Measurements from ENCODE around the gene POLD2. TPM values are rescaled to one million over a fixed set of nuclear protein-coding genes. Genes with fewer than 3 reads are reported as not detected.

Gene POLD2
- total and polyA plus RNA-seq, 2 of the 8 experiments (the other 6 are each of a cell fraction or from before 2014, with no cell fraction given) = 148 to 214 TPM

GRCh38 chr7:44114586-44115310, 8.6 kb downstream of the POLD2 start:
- H2BK5ac ChIP-seq (ENCODE audit: low read depth, low read length) = no peak overlapping the region
- peaks cover 0 to 4% of the 10 kb centered on the region in 2 experiments; a peak in 2 of 4 replicates for H3K79me2 ChIP-seq (ENCODE audit: control insufficient read depth in 1 of 2, insufficient read depth in 2 of 2, low read length in 2 of 2)
- 93% methylated on average over 12 of the region's 12 CpGs; no CpG with 5 or more reads in 1 of the 2 experiments for WGBS, 2 experiments (ENCODE audit: extremely low coverage in 1 of 2, insufficient coverage in 1 of 2, insufficient read length in 1 of 2, insufficient replicate concordance in 2 of 2, low coverage in 1 of 2, low lambda C conversion rate in 2 of 2, missing lambda C conversion rate in 1 of 2)
- no peak overlapping the region for H3K27ac ChIP-seq (ENCODE audit: low read depth, low read length)
- no peaks in the 10 kb centered on the region for H3K27me3 ChIP-seq (replicated peaks in 1 of 4; ENCODE audit: control insufficient read depth in 3 of 4, extremely low read depth in 1 of 4, insufficient read depth in 3 of 4, low read length in 3 of 4)
- no peak overlapping the region for H2BK15ac ChIP-seq (ENCODE audit: low read length)
- H3K4me3 ChIP-seq (ENCODE audit: extremely low read depth in 1 of 4, insufficient read depth in 2 of 4, low read depth in 3 of 4, low read length in 4 of 4) = no peak overlapping the region
- H3K4ac ChIP-seq (replicated peaks; ENCODE audit: insufficient read length, low read depth, low read length) = no peak overlapping the region
- peaks cover 14 to 49% (median 29%) of the 10 kb centered on the region in 4 experiments; a peak in 6 of 8 replicates for H3K36me3 ChIP-seq (ENCODE audit: control insufficient read depth in 2 of 4, insufficient read depth in 4 of 4, low read length in 3 of 4)
- no peak overlapping the region for H3K23ac ChIP-seq (ENCODE audit: insufficient read length)
- H3K4me1 ChIP-seq (replicated peaks in 1 of 4; ENCODE audit: control insufficient read depth in 3 of 4, insufficient read depth in 4 of 4, low read length in 3 of 4) = peaks cover 0 to 2% (median 0%) of the 10 kb centered on the region in 4 experiments; a peak in 1 of 7 replicates
- ChIA-PET POLR2A (ENCODE audit: partially characterized antibody) (interaction anchor here (0.8 to 3.4 kb wide), 12 partner anchors 8 to 67 kb away, joined by 3 to 13 read pairs (median 3); partner anchors contain the start of genes AEBP1 and POLD2), CTCF (ENCODE audit: partially characterized antibody) (interaction anchor here (0.7 to 1.8 kb wide), 6 partner anchors 8 to 82 kb away, joined by 3 to 5 read pairs (median 4); partner anchors contain the start of gene POLD2)
- peaks cover 4% of the 10 kb centered on the region; the same call in 1 of the 2 replicates for H3K79me1 ChIP-seq (ENCODE audit: low read depth, low read length)
- no peak overlapping the region for H4K8ac ChIP-seq (ENCODE audit: extremely low read depth, insufficient read depth, low read length)
- no peak overlapping the region for H3K14ac ChIP-seq (ENCODE audit: insufficient read length)
- H2AFZ ChIP-seq (ENCODE audit: low read length) = no peak overlapping the region
- H4K5ac ChIP-seq (ENCODE audit: insufficient read length, low read depth, low read length) = no peak overlapping the region
- H3K9me3 ChIP-seq (ENCODE audit: insufficient read depth in 2 of 2, low read depth in 1 of 2, low read length in 1 of 2) = no peaks in the 10 kb centered on the region
- H3K9ac ChIP-seq (replicated peaks in 1 of 4; ENCODE audit: extremely low read depth in 1 of 4, low read depth in 3 of 4, low read length in 3 of 4) = no peak overlapping the region
- H2BK20ac ChIP-seq (ENCODE audit: low read length) = no peak overlapping the region
- FAIRE-seq (no peak), DNase-seq (ENCODE audit: low read depth in 1 of 2, low spot score in 2 of 2) (no peak)
- H3K4me2 ChIP-seq (ENCODE audit: insufficient read depth in 1 of 2, low read depth in 2 of 2, low read length in 2 of 2) = no peak overlapping the region
- TF ChIP-seq SP2 (IDR thresholded peaks at IDR 0.05; ENCODE audit: low read length) (no peak), RFX5 (IDR thresholded peaks at IDR 0.05; ENCODE audit: borderline replicate concordance, low read depth, low read length) (no peak), CBX5 (IDR thresholded peaks at IDR 0.05; ENCODE audit: low read depth, low read length) (no peak), POLR2AphosphoS5 (IDR thresholded peaks at IDR 0.05; ENCODE audit: low read depth, low read length) (0 out of 2 replicates have a peak, but pooled peaks have one; percentile 9), POLR2A (IDR thresholded peaks at IDR 0.05; ENCODE audit: control extremely low read depth in 1 of 2, low read depth in 2 of 2, low read length in 2 of 2) (0 out of 3 replicates have a peak, but pooled peaks of 1 of the 2 experiments have one; percentile 9), RBBP5 (IDR thresholded peaks at IDR 0.05; ENCODE audit: borderline replicate concordance, low read depth, low read length) (no peak), BACH1 (IDR thresholded peaks at IDR 0.05; ENCODE audit: low read length) (no peak), JUND (IDR thresholded peaks at IDR 0.05; ENCODE audit: low read length) (no peak)
- no peak overlapping the region for H3K18ac ChIP-seq (ENCODE audit: extremely low read depth, low read length)
- H2AK5ac ChIP-seq (ENCODE audit: low read depth, low read length) = no peak overlapping the region
- no peak overlapping the region for H3K56ac ChIP-seq (replicated peaks; ENCODE audit: insufficient read length, low read depth, low read length)
- no peak overlapping the region for H2BK12ac ChIP-seq (ENCODE audit: low read depth, low read length)
- H3K23me2 ChIP-seq (ENCODE audit: low read depth, low read length) = no peaks in the 10 kb centered on the region
- no peak overlapping the region for H4K91ac ChIP-seq (replicated peaks; ENCODE audit: insufficient read length, low read length)
- no peak overlapping the region for H2BK120ac ChIP-seq (replicated peaks; ENCODE audit: low read depth, low read length)
- H4K20me1 ChIP-seq (replicated peaks in 1 of 2; ENCODE audit: control insufficient read depth in 1 of 2, insufficient read depth in 2 of 2, low read length in 2 of 2) = peaks cover 4 to 15% of the 10 kb centered on the region in 2 experiments

All from H1 (cell line).